TTC549 (cell line): Measurements from ENCODE around the gene FSTL3.
"Not testable (repeated sequence)": the region's sequence is repeated elsewhere in the genome, so short reads cannot be mapped to it uniquely, and the experiment has no call there.

Experiments used
- FAIRE-seq: peaks from 2 replicates; lab custom pipeline; 2012; peaks lifted over from hg19 to GRCh38; lab: Jason Lieb, UNC

FSTL3 gene

DNA sequence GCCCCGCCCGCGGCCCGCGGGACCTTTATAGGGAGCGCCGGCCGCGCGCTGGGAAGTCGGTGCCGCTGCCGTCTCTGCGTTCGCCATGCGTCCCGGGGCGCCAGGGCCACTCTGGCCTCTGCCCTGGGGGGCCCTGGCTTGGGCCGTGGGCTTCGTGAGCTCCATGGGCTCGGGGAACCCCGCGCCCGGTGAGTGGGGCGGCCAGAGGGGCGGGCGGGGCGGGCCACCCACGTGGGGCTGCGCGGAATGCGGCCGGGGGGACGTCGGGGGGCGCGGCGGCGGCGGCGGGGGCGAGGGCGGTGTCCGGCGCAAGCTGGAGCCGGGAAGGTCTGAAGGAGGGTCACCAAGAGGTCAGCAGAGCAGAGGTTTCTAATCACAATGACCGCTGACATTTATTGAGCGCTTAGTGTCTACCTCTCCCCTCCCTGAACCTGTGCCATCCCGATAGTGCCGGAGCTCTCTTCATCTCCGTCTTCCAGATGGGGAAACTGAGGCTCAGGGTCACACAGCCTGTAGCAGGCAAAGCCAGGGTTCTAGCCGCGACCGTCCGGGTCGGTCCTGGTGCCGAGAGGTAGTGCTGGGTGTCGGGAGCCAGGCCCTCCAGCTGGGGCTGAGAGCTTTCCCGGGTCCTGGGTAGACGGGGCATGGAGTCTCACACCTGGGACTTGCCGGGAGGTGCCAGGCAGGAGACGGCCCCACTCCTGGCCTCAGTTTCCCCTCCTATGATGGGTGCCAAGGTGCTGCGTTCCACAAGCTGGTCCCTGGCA, at the start of gene FSTL3:
TSS of gene FSTL3 (plus strand) at position 54 of the 767 bp plus-strand sequence. CDS start at position 86, 32 bp downstream.
- no peak for FAIRE-seq

GRCh38 chr19:626566-626965, 49.6 kb upstream of the FSTL3 start:
- FAIRE-seq = not testable (repeated sequence)

GRCh38 chr19:628168-628567, 48.0 kb upstream of the FSTL3 start:
- FAIRE-seq = no peak

GRCh38 chr19:629515-629914, 46.7 kb upstream of the FSTL3 start:
- not testable (repeated sequence) for FAIRE-seq

DNA sequence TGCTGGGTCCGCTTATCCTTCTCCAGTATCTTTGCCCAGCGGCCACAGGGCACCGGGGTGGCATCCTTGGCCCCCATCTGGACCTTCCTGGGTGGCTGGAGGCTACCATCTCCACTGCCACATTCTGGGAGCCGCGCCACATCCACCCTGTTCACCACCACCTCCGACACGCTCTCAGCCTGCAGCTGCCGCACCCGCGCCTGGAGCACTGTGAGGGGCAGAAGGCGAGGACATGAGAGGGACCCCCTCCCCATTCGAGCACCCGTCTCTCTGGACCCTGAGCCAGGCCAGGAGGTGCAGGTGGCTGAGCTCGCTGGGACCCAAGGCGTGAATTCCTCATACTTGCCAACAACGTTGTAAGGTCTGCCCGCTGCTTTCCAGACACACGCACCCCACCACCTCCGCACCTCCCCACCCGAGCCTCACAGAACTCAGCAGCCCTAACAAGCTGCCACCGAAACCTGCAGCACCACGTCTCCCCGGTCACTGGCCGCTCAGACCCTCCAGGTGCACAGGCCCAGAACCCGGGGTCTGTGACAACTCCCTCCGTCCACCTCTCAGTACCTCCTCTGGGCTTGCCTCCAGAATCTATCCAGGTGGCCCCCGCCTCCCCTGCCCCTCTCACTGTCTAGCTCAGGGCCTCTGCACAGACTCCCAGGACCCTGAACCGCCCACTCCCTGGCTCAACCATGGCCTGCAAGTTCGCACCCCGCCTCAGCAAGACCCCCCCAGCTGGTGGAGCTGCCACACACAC, 46.1 kb upstream of the FSTL3 start:
- FAIRE-seq = no peak

DNA sequence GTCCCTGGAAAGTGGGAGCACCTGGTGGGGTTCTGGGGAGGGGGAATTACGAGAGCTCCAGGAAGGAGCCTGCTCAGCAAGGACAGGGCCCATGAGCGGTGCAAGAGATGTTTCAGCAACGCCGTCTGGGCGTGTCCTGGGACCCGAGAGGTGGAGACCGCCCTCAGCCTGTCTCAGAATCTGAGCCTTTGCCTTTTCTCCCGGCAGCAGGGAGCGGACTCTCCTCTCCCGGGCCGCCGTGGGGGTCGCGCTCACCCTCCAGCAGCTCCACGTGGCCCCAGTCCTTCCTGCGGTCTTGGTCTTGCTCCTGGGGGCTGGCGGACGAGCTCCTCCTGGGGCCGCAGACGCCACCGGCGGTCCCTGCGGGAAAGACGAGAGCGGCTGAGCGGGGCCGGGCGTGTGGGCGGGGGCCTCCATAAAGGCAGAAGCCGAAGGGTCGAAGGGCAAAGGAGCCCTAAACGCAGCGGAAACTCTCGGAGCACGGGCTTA, 43.6 kb upstream of the FSTL3 start:
- FAIRE-seq = no peak

DNA sequence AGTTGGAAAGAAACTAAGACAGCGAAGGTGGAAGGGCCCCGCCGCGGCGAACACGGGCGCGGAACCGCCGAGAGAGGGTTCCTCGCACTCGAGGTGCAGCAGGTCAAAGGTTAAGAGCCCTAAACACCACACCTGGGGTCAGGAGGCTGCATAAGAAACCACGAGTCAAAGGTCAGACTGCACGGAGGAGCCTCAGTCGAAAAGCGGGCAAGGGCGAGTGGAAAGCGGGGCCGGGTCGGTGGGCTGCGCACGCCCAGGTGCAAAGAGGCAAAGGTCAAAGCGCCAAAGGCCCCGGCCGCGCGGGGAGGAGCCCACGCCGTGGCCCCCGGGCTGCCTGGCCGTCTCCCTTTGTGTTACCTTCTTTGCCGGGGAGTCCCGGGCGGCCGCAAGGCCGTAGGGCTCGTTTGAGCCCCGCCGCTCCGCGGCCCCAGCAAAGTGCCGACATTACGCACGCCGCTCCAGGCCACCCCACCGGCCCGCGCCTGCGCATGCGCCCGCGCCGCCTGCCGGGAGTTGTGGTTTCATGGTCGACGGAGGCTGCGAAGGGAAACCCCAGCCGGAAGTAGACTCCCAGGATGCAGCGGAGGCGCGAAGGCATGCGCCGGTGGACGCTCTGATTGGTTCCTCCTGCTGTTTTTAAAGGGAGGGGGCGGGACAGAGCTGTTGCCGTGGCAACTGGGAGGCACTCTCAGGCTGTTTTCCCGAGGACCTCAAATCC, 43.0 kb upstream of the FSTL3 start, which contains the start of gene POLRMT:
TSS of gene POLRMT (minus strand) at position 470 of the 718 bp plus-strand sequence. CDS start at position 445, 25 bp downstream.
- FAIRE-seq = no peak

GRCh38 chr19:633786-634639, 42.2 kb upstream of the FSTL3 start:
- no peak for FAIRE-seq

- no peak for FAIRE-seq
Observed at GRCh38 chr19:634975-635652, 41.1 kb upstream of the FSTL3 start.

- FAIRE-seq = no peak
Observed at GRCh38 chr19:638906-639252, 37.3 kb upstream of the FSTL3 start.

DNA sequence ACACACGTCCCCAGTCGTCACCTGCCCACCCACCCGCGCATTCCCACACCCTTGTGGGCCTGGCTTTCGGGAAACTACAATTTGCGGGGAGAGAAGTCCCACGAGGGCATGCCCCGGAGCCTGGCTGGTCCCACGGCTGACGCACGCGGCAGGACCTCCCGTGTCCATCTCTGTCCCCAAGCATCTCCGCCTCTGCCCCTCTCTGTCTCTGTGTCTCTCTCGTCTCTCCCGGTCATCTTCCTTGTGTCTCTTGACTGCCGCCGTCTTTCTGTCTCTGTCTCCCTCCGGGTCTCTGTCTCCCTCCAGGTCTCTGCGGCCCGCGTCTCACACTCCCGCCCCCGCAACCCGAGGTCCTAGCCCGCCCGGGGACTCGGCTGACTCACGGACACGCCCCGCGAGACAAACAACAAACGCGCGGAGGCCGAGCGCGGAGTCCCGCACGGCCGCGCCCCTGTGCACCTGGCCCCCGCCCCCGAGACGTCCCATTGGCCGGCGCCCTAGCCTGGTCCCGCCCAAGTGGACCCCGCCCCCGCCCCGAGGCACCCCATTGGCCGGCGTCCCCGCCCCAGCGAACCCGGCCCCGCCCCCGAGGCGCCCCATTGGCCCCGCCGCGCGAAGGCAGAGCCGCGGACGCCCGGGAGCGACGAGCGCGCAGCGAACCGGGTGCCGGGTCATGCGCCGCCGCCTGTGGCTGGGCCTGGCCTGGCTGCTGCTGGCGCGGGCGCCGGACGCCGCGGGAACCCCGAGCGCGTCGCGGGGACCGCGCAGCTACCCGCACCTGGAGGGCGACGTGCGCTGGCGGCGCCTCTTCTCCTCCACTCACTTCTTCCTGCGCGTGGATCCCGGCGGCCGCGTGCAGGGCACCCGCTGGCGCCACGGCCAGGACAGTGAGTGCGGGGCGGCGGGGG, 36.7 kb upstream of the FSTL3 start, which contains the start of gene FGF22:
TSS of gene FGF22 (plus strand) at position 627 of the 908 bp plus-strand sequence. CDS start at position 674, 47 bp downstream.
- no peak for FAIRE-seq

DNA sequence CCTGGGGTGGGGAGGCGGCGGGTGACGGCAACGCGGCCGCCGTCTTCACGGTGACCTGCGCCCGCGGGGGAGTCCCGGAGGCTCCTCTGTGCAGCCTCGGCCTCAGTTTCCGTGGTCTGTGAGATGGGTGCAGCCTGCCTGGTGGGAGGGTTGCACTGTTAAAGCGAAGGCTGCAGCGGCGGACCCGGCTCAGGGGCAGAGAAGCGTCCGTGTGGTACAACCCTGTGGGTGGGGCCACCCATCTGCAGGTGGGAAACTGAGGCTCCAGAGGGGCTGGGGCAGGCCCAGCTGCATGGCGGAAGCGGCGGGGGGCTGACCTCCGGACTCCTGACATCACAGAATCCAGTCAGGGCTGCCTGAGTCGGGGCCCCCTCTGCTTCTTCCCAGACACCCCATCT, 36.0 kb upstream of the FSTL3 start:
- no peak for FAIRE-seq

DNA sequence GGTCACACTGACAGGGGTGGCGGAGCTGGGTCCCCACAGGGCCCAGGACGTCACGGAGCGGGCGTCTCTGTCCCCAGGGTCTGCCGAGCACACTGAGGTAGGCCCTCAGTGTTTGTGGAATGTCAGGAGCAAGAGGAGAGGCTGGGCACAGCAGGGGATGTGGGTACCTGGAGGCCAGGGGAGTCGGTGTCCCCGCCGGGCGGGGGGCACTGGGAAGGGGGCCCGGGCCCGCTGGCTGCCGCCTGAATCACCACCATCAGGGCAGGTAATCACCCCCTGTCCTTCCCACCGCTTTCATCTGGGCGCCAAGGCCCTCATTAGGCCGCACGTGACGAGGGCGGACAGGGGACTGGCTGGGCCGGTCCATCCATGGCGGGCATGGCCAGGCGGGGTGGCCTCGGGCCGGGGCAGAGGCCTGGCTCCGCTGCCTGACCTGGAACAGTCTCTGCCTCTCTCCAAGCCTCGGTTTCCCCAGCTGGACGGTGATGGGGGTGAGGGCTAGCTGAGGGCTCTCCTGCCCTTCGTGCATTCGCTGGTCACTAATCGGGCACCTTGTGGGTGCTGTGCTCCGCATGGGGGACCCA, 35.5 kb upstream of the FSTL3 start:
- FAIRE-seq = no peak

GRCh38 chr19:641702-642101, 34.5 kb upstream of the FSTL3 start:
- no peak for FAIRE-seq

DNA sequence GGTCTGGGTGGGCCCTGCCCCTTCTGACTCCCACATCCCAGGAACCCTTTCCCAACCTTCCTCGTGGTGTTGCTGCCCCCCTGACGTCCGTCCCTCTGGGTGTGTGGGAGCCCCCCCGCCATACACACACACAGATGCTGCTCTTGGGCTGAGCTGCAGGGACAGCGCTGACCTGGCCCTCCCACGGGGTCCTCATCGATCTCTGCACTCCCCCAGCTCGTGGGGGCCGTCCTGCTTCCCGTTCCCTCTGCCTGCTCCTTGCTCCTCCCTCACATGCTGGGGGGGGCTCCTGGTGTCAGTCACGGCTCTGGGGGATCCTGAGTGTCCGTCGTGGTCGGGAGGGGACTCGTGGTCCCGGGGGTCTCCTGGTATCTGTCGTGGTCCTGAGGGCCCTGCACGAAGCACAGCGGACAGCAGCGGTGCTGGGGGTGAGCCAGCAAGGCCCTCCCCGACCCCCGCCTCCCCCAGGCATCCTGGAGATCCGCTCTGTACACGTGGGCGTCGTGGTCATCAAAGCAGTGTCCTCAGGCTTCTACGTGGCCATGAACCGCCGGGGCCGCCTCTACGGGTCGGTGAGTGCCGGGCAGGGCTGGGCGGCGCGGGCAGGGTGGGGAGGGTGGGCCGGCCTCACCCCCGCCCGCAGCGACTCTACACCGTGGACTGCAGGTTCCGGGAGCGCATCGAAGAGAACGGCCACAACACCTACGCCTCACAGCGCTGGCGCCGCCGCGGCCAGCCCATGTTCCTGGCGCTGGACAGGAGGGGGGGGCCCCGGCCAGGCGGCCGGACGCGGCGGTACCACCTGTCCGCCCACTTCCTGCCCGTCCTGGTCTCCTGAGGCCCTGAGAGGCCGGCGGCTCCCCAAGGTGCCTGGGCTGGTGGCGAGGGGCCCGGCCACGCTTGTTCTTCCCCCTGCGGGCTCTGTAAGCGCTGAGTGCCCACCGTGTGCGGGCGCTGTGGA, 33.1 kb upstream of the FSTL3 start:
- no peak for FAIRE-seq

GRCh38 chr19:643736-644135, 32.5 kb upstream of the FSTL3 start:
- FAIRE-seq = no peak

- FAIRE-seq = no peak
Observed at GRCh38 chr19:644363-644762, 31.8 kb upstream of the FSTL3 start.

- FAIRE-seq = no peak
Observed at GRCh38 chr19:644789-645188, 31.4 kb upstream of the FSTL3 start.
